ENCODE results near the gene OR9G1.

GRCh38 chr11:56659755-56660154 is 39.1 kb upstream of the OR9G1 start:
- TF ChIP-seq CTCF (IDR thresholded peaks at IDR 0.05 in 2 of 3, conservative IDR thresholded peaks at IDR 0.05 in 1 of 3; ENCODE audit: borderline replicate concordance in 1 of 3, insufficient read depth in 1 of 3, low read depth in 2 of 3, low read length in 2 of 3): no peak
- no peak for TF ChIP-seq POLR2A (IDR thresholded peaks at IDR 0.05; ENCODE audit: borderline replicate concordance, extremely low read depth, insufficient read depth, insufficient read length)
- no peak for TF ChIP-seq YY1 (IDR thresholded peaks at IDR 0.05; ENCODE audit: extremely low read depth, insufficient replicate concordance, low read depth, low read length)
- no peak for TF ChIP-seq MAX (IDR thresholded peaks at IDR 0.05)
- no peak for TF ChIP-seq SP1 (IDR thresholded peaks at IDR 0.05; ENCODE audit: low read depth)
- no peak for TF ChIP-seq EZH2 (IDR thresholded peaks at IDR 0.05)
- no peak for TF ChIP-seq RAD21 (IDR thresholded peaks at IDR 0.05; ENCODE audit: low read depth)
- no peak for TF ChIP-seq ATF3 (IDR thresholded peaks at IDR 0.05)
- no peak for TF ChIP-seq POLR2AphosphoS5 (IDR thresholded peaks at IDR 0.05; ENCODE audit: low read depth, low read length)
- TF ChIP-seq ZBTB33 (IDR thresholded peaks at IDR 0.05; ENCODE audit: extremely low read depth, insufficient replicate concordance, low read length): no peak
- TF ChIP-seq FOSL1 (IDR thresholded peaks at IDR 0.05; ENCODE audit: low read depth): no peak
- TF ChIP-seq SIN3A (IDR thresholded peaks at IDR 0.05; ENCODE audit: low read depth): no peak
- TF ChIP-seq ZNF274 (IDR thresholded peaks at IDR 0.05; ENCODE audit: low read depth, low read length): no peak

All from HCT116 (cell line).